GM10847 (cell line): ENCODE data around the gene SLC66A2.

Source experiments
- POLR2A ChIP-seq: IDR thresholded peaks from 2 replicates; pipeline ENCODE4 v1.6.1; 2011; ENCODE audit not compliant: insufficient read length; ENCODE audit errors: extremely low read depth

SLC66A2 gene

DNA sequence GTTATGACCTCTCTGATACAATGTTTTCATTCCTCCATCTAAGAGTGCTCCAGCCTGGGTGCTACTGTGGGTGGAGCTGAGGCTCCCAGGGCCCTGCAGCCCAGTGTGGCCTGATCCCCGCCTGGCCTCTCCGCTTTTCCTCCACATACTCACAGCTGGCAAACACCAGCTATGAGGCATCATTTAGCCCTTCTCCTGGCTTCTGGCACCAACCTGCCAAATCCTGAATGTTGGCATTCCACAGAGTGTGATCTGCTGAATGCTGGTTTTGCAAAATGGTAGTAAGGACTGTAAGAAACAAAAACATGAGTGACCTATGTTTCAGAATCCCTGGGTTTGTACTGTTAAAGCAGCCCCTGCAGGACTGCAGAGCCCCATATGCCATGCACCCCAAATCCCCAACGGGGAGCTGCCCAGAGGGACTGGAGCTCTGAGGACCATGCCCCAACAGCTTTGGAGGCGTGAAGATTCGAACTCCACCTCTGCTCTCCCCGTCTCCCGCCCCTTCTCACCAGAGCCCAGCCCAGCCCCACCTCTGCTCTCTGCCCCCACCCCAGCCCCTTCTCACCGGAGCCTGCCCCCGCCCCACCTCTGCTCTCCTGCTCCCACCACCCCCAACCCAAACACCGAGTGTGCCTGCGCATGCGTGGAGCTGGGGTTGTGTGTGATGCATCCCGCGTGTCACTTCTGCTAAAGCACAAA is 4.2 kb downstream of the SLC66A2 start:
- TF ChIP-seq POLR2A, result no peak

DNA sequence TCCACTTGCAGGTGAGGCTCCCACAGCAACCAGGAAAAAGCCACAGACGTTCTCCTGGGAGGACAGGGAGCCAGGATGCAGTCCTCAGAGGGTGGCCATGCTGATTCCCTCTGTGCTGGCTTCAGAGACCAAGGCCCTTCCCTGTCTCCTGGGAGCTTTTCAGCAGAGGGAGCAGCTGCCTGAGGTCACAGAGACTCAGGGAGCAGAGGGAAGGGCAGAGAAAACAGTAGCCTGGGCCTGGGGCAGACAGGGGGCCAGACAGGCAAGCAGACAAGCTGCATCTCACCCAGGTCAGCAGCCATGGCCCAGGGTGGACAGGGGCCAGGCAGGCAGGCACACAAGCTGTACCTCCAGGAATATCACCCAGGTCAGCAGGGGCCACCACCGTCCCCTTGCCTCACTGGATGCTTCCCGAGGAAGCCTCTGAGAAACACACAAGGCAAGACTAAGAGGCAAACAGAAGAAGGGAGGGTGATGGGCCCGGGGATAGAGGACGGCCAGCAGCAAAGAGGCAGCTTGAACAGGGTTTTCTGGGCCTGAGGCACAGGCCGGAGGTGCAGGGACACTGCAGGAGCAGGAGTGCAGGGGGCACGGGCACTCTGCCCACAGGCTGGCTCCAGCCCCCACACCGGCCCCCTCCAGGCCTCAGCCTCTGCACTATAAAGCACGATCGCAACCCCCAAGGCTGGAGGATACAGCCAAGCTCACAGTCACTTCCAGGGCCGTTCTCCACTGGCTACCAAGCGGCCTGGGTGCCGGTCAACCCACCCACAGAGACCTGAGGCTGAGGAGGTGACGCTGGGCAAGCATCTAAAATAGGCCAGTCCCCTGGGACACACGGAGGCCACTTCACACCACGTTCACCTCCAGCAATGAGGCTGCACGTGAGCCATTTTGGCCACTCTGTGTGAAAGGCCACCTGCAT is 6.1 kb downstream of the SLC66A2 start:
- TF ChIP-seq POLR2A, result no peak

DNA sequence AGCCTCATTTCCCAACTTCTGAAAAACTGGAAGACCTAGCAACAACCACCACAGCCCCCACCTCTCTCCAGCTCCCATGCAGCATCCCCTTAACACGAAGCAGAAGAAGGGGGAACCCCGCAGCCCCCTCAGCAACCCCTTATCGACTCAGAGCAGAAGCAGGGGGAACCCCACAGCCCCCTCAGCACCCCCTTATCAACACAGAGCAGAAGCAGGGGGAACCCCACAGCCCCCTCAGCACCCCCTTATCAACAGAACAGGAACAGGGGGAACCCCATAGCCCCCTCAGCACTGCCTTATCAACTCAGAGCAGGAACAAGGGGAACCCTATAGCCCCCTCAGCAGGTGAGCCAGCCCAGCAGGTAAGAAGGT is 6.7 kb downstream of the SLC66A2 start:
- no peak for TF ChIP-seq POLR2A

DNA sequence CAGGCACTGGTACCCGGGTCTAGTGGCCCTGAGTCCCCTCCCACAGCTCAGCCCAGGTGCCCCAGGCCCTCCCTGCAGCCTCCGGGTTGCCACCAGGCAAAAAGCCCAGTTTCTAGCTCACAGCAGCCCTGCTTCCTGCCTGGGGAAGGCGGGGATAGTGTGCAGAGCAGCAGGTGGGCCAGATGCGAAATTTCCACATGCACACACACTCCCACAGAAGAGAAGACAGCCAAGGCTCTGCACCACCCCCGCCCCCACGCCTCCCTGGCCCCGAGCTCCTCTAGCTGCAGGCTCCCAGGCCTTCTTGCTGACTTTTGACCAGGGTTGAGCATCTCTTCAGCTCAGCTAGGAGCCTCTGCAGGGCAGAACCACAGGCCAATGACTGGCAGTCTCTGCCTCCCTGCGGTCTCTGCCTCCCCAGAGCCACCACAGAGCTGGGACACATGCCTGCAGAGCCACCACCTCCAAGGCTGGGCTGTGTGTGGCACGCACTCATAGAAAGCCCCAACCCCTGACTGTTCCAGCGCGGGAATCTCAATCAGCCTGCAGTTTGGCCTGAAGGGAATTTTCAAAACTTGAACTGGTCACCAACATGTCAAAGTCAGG is 7.2 kb downstream of the SLC66A2 start:
- no peak for TF ChIP-seq POLR2A

DNA sequence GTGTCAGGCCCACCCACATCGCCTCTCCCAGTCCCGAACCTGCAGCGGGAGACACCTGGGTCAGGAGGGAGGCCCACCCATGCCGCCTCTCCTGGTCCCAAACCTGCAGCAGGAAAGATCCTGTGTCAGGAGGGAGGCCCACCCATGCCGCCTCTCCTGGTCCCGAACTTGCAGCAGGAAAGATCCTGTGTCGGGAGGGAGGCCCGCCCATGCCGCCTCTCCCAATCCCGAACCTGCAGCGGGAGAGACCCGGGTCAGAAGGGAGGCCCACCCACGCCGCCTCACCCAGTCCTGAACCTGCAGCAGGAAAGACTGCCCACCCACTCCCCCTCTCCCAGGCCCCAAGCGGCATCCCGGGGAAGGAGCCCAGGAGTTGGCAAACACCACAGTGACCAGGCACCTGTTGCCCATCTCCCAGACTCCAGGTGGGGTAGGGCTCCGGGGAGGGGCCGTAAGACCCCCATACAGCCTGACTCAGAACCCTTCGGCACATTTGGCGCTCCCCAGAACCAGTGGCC is 7.8 kb downstream of the SLC66A2 start:
- TF ChIP-seq POLR2A, result no peak

DNA sequence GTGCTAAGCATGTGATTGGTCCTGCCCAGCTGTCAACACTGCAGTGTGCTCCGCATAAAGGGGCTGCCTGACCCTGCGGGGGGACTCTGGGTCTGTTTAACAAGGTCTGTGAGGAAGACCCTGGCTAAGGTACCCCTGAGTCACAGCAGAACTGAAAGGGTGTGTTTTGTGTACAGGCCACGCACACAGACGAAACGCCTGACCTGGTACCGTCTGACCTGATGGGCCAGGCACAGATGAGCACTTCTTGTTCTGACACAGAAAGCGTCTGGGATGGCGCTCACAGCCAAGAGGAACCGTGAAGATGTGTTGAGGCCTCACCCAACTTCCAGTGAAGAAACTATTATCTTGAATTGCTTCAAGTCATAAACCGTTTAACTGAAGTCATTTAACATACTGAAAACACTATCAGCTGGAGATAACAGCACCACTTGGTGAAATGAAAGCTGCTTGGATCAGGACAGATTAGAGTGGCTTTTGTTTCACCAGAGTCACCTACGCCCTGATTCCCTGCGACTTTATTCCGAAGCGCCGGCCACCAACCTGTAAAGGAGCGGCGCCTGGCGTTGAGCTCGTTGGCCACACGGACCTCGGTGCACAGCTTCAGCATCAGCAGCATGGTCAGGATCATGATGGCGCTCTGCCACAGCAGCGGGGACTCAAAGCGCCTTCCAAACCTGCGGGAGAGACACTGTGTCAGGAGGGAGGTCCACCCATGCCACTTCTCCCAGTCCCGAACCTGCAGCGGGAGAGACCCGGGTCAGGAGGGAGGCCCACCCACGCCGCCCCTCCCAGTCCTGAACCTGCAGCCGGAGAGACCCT is 8.5 kb downstream of the SLC66A2 start:
- no peak for TF ChIP-seq POLR2A

DNA sequence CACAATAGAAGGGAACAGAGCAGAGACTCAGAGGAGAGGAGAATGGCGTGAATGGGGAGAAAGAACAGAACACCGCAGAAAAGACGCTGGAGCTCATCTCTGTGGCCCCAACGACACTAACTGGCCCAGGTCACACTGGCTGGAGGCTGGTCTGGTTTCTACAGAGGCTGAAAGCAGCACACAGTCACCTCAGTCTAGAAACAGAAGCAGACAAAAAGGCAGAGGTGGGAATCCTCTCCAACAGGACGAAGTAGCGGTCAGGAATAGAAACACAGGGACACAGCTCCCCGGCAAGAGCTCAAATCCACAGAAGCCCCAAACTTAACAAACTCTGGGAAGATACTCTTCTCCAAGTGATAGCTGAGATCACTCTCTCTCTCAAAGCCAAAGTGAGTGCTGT is 9.2 kb downstream of the SLC66A2 start:
- no peak for TF ChIP-seq POLR2A

DNA sequence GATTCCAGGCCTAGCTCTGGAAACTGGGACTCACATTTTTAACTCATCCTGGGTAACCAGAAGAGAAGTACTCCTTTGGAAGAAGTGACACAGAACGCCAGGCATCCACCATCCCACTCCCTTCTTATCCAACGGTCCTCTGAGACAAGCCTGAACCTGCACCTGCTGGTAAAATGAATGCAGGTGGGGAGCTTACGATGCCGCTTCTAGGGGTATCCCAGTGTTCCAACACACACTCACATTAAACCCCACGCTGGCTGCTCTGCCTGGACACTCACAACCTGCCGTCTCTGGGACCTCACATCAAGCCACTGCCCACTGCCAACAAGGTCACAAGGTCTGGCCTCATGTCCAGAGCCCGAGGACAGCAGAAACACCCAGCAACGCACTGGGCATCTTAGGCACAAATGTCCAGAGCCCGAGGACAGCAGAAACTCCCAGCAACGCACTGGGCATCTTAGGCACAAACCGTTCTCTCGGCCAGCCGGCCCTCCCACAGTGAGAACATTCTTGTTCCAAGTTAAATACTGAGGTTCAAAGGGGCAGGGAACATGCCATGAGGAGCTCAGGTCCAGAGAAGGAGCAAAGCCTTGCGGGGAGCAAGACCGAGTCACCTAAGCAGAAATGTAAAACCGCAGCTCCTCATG is 9.9 kb downstream of the SLC66A2 start:
- TF ChIP-seq POLR2A, result no peak

DNA sequence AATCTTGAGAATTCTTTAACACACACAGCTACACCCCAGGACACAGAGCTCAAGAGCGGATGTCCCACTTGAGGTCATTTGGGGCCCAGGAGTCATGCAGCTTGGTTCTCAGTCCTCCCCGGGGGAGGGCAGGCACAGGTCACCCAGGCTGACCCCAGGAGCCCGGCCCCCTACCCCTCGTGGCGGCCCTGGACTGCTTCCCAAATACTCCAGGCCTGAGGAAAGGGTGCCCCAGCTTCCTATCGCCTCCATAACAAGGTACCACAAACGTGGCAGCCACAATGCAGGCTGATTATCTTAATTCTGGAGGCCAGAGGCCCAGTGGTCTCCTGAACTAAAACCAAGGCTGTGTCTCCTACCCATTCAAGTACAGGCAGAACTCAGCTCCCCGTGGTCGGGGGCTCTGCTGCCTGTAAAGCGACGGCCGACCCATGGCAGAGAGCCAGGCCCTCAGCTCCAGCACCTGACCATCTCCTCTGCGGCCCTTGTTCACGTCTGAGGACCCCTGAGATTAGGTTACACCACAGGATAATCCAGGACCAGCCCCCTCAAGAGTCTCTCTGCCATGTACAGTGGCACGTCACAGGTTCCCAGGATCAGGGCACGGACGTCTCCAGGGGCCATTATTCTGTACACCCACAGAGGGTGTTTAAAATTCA is 10.5 kb downstream of the SLC66A2 start:
- TF ChIP-seq POLR2A, result no peak

DNA sequence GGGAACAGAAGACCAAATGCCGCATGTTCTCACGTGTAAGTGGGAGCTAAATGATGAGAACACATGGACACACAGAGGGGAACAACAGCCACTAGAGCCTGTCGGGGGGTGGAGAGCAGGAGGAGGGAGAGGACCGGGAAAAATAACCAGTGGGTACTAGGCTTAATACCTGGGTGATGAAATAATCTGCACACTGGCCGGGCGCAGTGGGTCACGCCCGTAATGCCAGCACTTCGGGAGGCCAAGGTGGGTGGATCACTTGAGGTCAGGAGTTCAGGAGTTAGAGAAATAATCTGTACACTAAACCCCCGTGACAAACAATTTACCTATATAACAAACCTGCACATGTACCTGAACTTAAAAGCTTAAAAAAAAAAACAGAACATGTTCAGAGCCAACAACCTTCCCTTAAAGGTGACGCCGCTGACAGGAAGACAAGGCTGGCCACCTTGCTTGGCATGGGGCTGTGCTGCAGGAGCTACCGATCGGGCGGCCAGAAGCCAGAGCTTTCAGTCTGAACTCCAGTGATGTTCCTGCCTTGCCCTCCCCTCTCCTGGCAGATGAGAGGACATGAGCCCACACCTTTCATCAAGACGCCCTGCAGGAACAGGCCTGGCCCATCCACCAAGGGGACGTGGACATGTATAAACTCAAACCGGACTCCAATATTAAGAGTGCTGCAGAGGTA is 11.2 kb downstream of the SLC66A2 start:
- no peak for TF ChIP-seq POLR2A

DNA sequence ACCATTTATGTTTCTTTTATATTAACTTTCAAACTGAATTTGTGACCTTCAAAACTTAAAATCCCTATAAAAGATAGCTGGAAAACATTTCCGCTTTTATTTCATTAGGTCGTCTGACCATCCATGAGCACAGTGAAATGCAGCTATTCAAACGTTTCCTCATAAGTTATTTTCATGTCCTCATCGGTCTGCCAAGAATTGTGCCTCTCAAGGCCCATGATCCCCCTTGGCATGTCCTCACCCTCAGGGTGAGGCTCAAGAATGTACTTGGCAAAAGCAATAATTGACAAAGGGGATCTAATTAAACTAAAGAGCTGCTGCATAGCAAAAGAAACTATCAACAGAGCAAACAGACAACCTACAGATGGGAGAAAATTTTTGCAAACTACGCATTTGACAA is 12.4 kb downstream of the SLC66A2 start:
- no peak for TF ChIP-seq POLR2A

DNA sequence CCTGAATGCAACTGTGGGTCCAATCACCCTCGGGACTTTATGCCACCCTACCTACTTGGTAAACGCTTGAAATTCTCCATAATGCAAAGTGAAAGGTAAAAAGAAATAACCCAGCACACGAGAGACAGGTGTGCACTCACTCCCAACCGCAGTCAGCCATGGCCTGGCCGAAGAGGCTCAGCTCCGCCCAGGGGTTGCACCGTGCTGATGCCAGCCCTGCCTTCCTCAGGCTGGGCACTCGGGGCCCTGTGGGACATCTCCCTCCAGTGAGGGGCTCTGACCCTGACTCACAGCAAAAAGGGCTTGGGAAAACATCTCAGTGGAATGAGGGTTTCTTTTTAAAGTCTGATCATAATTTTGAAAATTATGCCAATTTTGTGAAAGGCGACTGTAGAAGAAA is 13.3 kb downstream of the SLC66A2 start:
- TF ChIP-seq POLR2A, result no peak

DNA sequence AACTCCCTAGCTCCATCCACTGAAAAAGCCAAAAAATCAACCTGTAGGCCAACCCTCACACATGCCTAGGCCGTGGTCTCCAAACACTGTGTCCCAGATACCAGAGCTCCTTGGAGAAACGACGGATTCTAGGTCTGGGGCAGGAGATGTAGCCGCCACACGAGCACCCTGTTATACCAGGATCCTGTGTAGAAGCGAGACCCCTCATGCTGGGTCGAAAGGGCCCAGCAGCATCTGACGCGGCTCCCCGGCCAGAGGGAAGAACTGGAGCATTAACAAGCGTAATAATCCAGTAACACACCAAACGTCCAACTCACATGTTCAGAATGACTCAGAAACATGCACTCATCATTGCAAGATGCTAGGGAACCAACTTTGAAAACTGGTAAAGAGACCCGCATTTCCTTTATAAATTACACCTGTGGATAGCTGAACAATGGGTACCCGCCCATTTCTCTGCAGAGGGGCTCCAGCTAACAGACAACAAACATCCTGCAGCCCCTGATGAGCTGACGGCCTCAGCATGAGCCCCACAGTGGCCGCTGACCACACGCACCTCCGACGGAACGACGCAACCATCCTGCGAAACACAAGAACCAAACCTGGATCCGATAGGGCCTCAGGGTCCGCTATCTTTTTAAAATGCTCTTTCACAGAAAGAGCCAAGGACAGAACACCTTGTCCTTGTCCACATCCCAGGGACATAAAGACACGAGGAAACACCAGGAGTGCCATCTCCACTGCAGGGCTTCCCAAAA is 14.2 kb downstream of the SLC66A2 start:
- no peak for TF ChIP-seq POLR2A

DNA sequence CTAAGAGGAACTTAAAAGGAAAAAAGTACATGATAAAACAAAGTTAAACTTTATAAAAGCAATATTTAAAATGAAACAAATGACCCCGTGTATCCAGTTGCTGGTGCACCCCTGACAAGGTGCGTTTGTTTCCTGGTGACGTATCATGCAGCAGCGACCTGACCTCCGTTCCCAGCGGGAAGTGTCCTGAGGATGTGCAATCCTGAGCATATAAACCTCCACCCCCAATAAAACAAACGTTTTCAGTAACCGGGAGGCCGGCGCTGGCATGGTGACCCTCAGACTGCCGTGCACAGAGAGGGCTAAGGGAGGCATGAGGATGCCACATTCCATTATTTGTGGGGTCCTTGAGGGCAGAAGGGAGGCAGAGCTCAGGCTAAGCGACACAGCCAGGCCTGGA is 14.8 kb downstream of the SLC66A2 start:
- no peak for TF ChIP-seq POLR2A
